ENCODE data around the gene ARAP3.

ARAP3 gene

GRCh38 chr5:141637767-141638419 is 44.1 kb downstream of the ARAP3 start:
- no peaks in the 10 kb centered on the region for H3K9me3 Mint-ChIP-seq
- no peaks in the 10 kb centered on the region for H3K27me3 Mint-ChIP-seq
- H3K27ac Mint-ChIP-seq, result peak overlapping the region; percentile 88
- H3K4me1 Mint-ChIP-seq, result peaks cover 46% of the 10 kb centered on the region
- H3K36me3 Mint-ChIP-seq, result peaks cover 34% of the 10 kb centered on the region
- CTCF ChIA-PET, result interaction anchor here (0.7 to 5.8 kb wide), 9 partner anchors 9 to 208 kb away, joined by 3 to 46 read pairs (median 4); partner anchors contain the start of genes DIAPH1 and PCDHGA12
- DNase-seq, result peak; percentile 75
- peak overlapping the region; percentile 94 for H3K4me3 Mint-ChIP-seq

GRCh38 chr5:141637123-141637766 is 44.8 kb downstream of the ARAP3 start:
- peak; percentile 72 for DNase-seq
- peaks cover 39% of the 10 kb centered on the region for H3K36me3 Mint-ChIP-seq
- no peaks in the 10 kb centered on the region for H3K27me3 Mint-ChIP-seq
- CTCF ChIA-PET, result interaction anchor here (0.7 to 5.8 kb wide), 12 partner anchors 10 to 207 kb away, joined by 3 to 46 read pairs (median 5); partner anchors contain the start of genes DIAPH1 and PCDHGA12
- no peaks in the 10 kb centered on the region for H3K9me3 Mint-ChIP-seq
- peaks cover 46% of the 10 kb centered on the region for H3K4me1 Mint-ChIP-seq
- peak overlapping the region; percentile 88 for H3K27ac Mint-ChIP-seq
- H3K4me3 Mint-ChIP-seq, result peak overlapping the region; percentile 94

GRCh38 chr5:141636413-141637122 is 45.5 kb downstream of the ARAP3 start, which contains the start of the genes HDAC3 and RELL2:
HDAC3 (minus strand) TSS chr5:141636849; CDS start chr5:141636790, 59 bp downstream.
RELL2 (plus strand) TSS chr5:141636997; CDS start chr5:141638226, 1,229 bp downstream.
- CTCF ChIA-PET, result interaction anchor here (0.8 to 5.8 kb wide), 11 partner anchors 15 to 206 kb away, joined by 3 to 46 read pairs (median 5); partner anchors contain the start of genes DIAPH1 and PCDHGA12
- peaks cover 35% of the 10 kb centered on the region for H3K36me3 Mint-ChIP-seq
- peak within 1 kb of the TSS; percentile 94 for H3K4me3 Mint-ChIP-seq
- peaks cover 40% of the 10 kb centered on the region for H3K4me1 Mint-ChIP-seq
- no peaks in the 10 kb centered on the region for H3K9me3 Mint-ChIP-seq
- DNase-seq, result peak; percentile 95
- peak within 1 kb of the TSS; percentile 88 for H3K27ac Mint-ChIP-seq
- H3K27me3 Mint-ChIP-seq, result no peaks in the 10 kb centered on the region

- Mint-ChIP-seq H3K27me3 (no peaks in the 10 kb centered on the region), H3K4me3 (peak overlapping the region; percentile 94), H3K36me3 (peaks cover 32% of the 10 kb centered on the region), H3K27ac (peak overlapping the region; percentile 80), H3K9me3 (no peaks in the 10 kb centered on the region), H3K4me1 (peaks cover 38% of the 10 kb centered on the region)
- DNase-seq, result no peak
- CTCF ChIA-PET, result interaction anchor here (0.8 to 5.8 kb wide), 8 partner anchors 14 to 72 kb away, joined by 3 to 46 read pairs (median 5); partner anchors contain the start of gene DIAPH1
Measured at GRCh38 chr5:141636106-141636412, 46.0 kb downstream of the ARAP3 start.

- Mint-ChIP-seq H3K36me3 (peaks cover 29% of the 10 kb centered on the region), H3K4me1 (peaks cover 36% of the 10 kb centered on the region), H3K27ac (peak overlapping the region; percentile 80), H3K9me3 (no peaks in the 10 kb centered on the region), H3K4me3 (peak overlapping the region; percentile 94), H3K27me3 (no peaks in the 10 kb centered on the region)
- DNase-seq, result no peak
- CTCF ChIA-PET, result interaction anchor here (0.9 to 5.8 kb wide), 5 partner anchors 17 to 72 kb away, joined by 3 to 46 read pairs (median 5); partner anchors contain the start of gene DIAPH1
Measured at GRCh38 chr5:141635646-141636045, 46.4 kb downstream of the ARAP3 start.

- peaks cover 36% of the 10 kb centered on the region for H3K4me1 Mint-ChIP-seq
- CTCF ChIA-PET, result interaction anchor here (1.0 to 5.8 kb wide), 6 partner anchors 8 to 77 kb away, joined by 5 to 46 read pairs (median 8); partner anchors contain the start of gene DIAPH1
- peaks cover 29% of the 10 kb centered on the region for H3K36me3 Mint-ChIP-seq
- H3K9me3 Mint-ChIP-seq, result no peaks in the 10 kb centered on the region
- no peak for DNase-seq
- no peak overlapping the region for H3K27ac Mint-ChIP-seq
- peak overlapping the region; percentile 94 for H3K4me3 Mint-ChIP-seq
- H3K27me3 Mint-ChIP-seq, result no peaks in the 10 kb centered on the region
Measured at GRCh38 chr5:141634720-141635119, 47.3 kb downstream of the ARAP3 start.

GRCh38 chr5:141633871-141634561 is 48.0 kb downstream of the ARAP3 start:
- Mint-ChIP-seq H3K4me1 (peaks cover 34% of the 10 kb centered on the region), H3K9me3 (no peaks in the 10 kb centered on the region), H3K27me3 (no peaks in the 10 kb centered on the region), H3K27ac (peak overlapping the region; percentile 15), H3K4me3 (no peak overlapping the region), H3K36me3 (peaks cover 34% of the 10 kb centered on the region)
- no peak for DNase-seq
- CTCF ChIA-PET, result interaction anchor here (0.7 to 5.8 kb wide), 8 partner anchors 9 to 1161 kb away, joined by 3 to 46 read pairs (median 6); no protein-coding TSS in a partner anchor

- H3K4me3 Mint-ChIP-seq, result no peak overlapping the region
- H3K9me3 Mint-ChIP-seq, result no peaks in the 10 kb centered on the region
- no peak for DNase-seq
- H3K27me3 Mint-ChIP-seq, result no peaks in the 10 kb centered on the region
- no peak overlapping the region for H3K27ac Mint-ChIP-seq
- H3K36me3 Mint-ChIP-seq, result peaks cover 45% of the 10 kb centered on the region
- CTCF ChIA-PET, result interaction anchor here (1.1 to 2.2 kb wide), 6 partner anchors 10 to 75 kb away, joined by 4 to 11 read pairs (median 7); partner anchors contain the start of gene DIAPH1
- H3K4me1 Mint-ChIP-seq, result peaks cover 24% of the 10 kb centered on the region
Measured at GRCh38 chr5:141632650-141633049, 49.4 kb downstream of the ARAP3 start.

- Mint-ChIP-seq H3K9me3 (no peaks in the 10 kb centered on the region), H3K4me1 (peaks cover 17% of the 10 kb centered on the region), H3K4me3 (no peak overlapping the region), H3K27ac (no peak overlapping the region), H3K27me3 (no peaks in the 10 kb centered on the region), H3K36me3 (peaks cover 57% of the 10 kb centered on the region)
- no peak for DNase-seq
- CTCF ChIA-PET, result interaction anchor here (0.7 to 3.6 kb wide), 7 partner anchors 9 to 67 kb away, joined by 3 to 17 read pairs (median 6); partner anchors contain the start of gene DIAPH1
Measured at GRCh38 chr5:141630570-141631140, 51.4 kb downstream of the ARAP3 start.

GRCh38 chr5:141628175-141628788 is 53.7 kb downstream of the ARAP3 start:
- Mint-ChIP-seq H3K36me3 (peaks cover 60% of the 10 kb centered on the region), H3K9me3 (no peaks in the 10 kb centered on the region), H3K27me3 (no peaks in the 10 kb centered on the region), H3K4me1 (peaks cover 8% of the 10 kb centered on the region), H3K4me3 (no peak overlapping the region), H3K27ac (no peak overlapping the region)
- DNase-seq, result no peak
- CTCF ChIA-PET, result interaction anchor here (1.2 to 3.6 kb wide), 3 partner anchors 9 to 64 kb away, joined by 5 to 17 read pairs (median 11); partner anchors contain the start of gene DIAPH1

- Mint-ChIP-seq H3K27me3 (no peaks in the 10 kb centered on the region), H3K27ac (peak overlapping the region; percentile 90), H3K4me1 (peaks cover 33% of the 10 kb centered on the region), H3K9me3 (no peaks in the 10 kb centered on the region), H3K36me3 (peaks cover 54% of the 10 kb centered on the region), H3K4me3 (no peak overlapping the region)
- no peak for DNase-seq
- CTCF ChIA-PET, result interaction anchor here (1.0 to 3.8 kb wide), 4 partner anchors 10 to 60 kb away, joined by 4 to 62 read pairs (median 6); no protein-coding TSS in a partner anchor
Measured at GRCh38 chr5:141623611-141624010, 58.4 kb downstream of the ARAP3 start.

- DNase-seq, result peak; percentile 52
- Mint-ChIP-seq H3K27ac (peak overlapping the region; percentile 90), H3K27me3 (no peaks in the 10 kb centered on the region), H3K36me3 (peaks cover 52% of the 10 kb centered on the region), H3K4me1 (peaks cover 33% of the 10 kb centered on the region), H3K9me3 (no peaks in the 10 kb centered on the region), H3K4me3 (no peak overlapping the region)
- CTCF ChIA-PET, result interaction anchor here (0.8 to 3.8 kb wide), 6 partner anchors 10 to 193 kb away, joined by 3 to 62 read pairs (median 4); partner anchors contain the start of gene PCDHGA12
Measured at GRCh38 chr5:141623186-141623585, 58.8 kb downstream of the ARAP3 start.
